HG02852 (cell line): ENCODE data around the gene OBSCN.

ENCODE experiments used
- ATAC-seq: cut with Tn5 transposase; IDR thresholded peaks from one replicate; pipeline ENCODE4 v1.9.1; 2021; ENCODE audit warnings: mild to moderate bottlenecking, moderate library complexity; ENCODE audit not compliant: unreplicated experiment

The OBSCN gene

GRCh38 chr1:228428412-228428811, 220.6 kb downstream of the OBSCN start:
- no peak for ATAC-seq
